ENCODE data around the gene GUCY1B1.

Gene GUCY1B1

GRCh38 chr4:155759372-155760252, 791 bp downstream of the GUCY1B1 start:
- H3K27ac ChIP-seq, result peak overlapping the region; percentile 97
- DNase-seq (ENCODE audit: low spot score), result peak; percentile 75
- TF ChIP-seq CTCF (IDR thresholded peaks at IDR 0.05), result no peak

GRCh38 chr4:155761047-155761446, 2.2 kb downstream of the GUCY1B1 start:
- Histone ChIP-seq H3K4me3 (peak overlapping the region; percentile 94), H3K27ac (peak overlapping the region in 1 of 2 donors; percentile 97)

More at GRCh38 chr4:155759372-155760252, 791 bp downstream of the GUCY1B1 start:
- peak overlapping the region; percentile 94 for H3K4me3 ChIP-seq

GRCh38 chr4:155761916-155762315, 3.1 kb downstream of the GUCY1B1 start:
- TF ChIP-seq CTCF (IDR thresholded peaks at IDR 0.05), result no peak
- no peak for DNase-seq (ENCODE audit: low spot score)
- H3K4me3 ChIP-seq, result no peak overlapping the region
- H3K27ac ChIP-seq, result peak overlapping the region in 1 of 2 donors; percentile 24

More at GRCh38 chr4:155761047-155761446, 2.2 kb downstream of the GUCY1B1 start:
- TF ChIP-seq CTCF (IDR thresholded peaks at IDR 0.05), result no peak
- no peak for DNase-seq (ENCODE audit: low spot score)

- Histone ChIP-seq H3K27ac (no peak overlapping the region), H3K4me3 (no peak overlapping the region)
- TF ChIP-seq CTCF (IDR thresholded peaks at IDR 0.05), result no peak
- no peak for DNase-seq (ENCODE audit: low spot score)
These were observed 3.5 kb downstream of the GUCY1B1 start for GRCh38 chr4:155762334-155762733.

- Histone ChIP-seq H3K4me3 (no peak overlapping the region), H3K27ac (no peak overlapping the region)
- no peak for TF ChIP-seq CTCF (IDR thresholded peaks at IDR 0.05)
- DNase-seq (ENCODE audit: low spot score), result no peak
These were observed 4.7 kb downstream of the GUCY1B1 start for GRCh38 chr4:155763551-155763950.

- no peak for TF ChIP-seq CTCF (IDR thresholded peaks at IDR 0.05)
- Histone ChIP-seq H3K27ac (no peak overlapping the region), H3K4me3 (no peak overlapping the region)
- no peak for DNase-seq (ENCODE audit: low spot score)
These were observed 6.3 kb downstream of the GUCY1B1 start for GRCh38 chr4:155765149-155765548.

- TF ChIP-seq CTCF (IDR thresholded peaks at IDR 0.05), result no peak
- H3K4me3 ChIP-seq, result no peak overlapping the region
- no peak overlapping the region for H3K27ac ChIP-seq
- DNase-seq (ENCODE audit: low spot score), result no peak
These were observed 7.8 kb downstream of the GUCY1B1 start for GRCh38 chr4:155766622-155767021.

All from coronary artery (tissue), 2 donors.